H1 (cell line): Measurements from ENCODE around the gene L3MBTL4. TPM values are rescaled to one million over a fixed set of nuclear protein-coding genes. Genes with fewer than 3 reads are reported as not detected.

Experiments used
- ASH2L ChIP-seq: fragments of 200-600, 300-600 bp; sonication (generic); IDR thresholded peaks from one replicate; pipeline ENCODE4 v1.7.1; 2017; ENCODE audit warnings: low read length
- CBX8 ChIP-seq: fragments of 300-800, 300-1000 bp; sonication (generic); IDR thresholded peaks from 2 replicates; pipeline ENCODE4 v1.7.1; 2016; ENCODE audit warnings: low read depth, low read length, borderline replicate concordance
- NRF1 ChIP-seq: IDR thresholded peaks from 2 replicates; pipeline ENCODE4 v1.6.1; 2011; ENCODE audit warnings: mild to moderate bottlenecking, low read depth, low read length, improper control_type of control experiment
- RBBP5 ChIP-seq: IDR thresholded peaks from 2 replicates; pipeline ENCODE4 v1.7.1; 2012; ENCODE audit warnings: low read depth, mild to moderate bottlenecking, inconsistent platforms, low read length, moderate library complexity, borderline replicate concordance
- RFX5 ChIP-seq: IDR thresholded peaks from 2 replicates; pipeline ENCODE4 v1.6.1; 2011; ENCODE audit warnings: low read depth, low read length, improper control_type of control experiment, borderline replicate concordance
- TBP ChIP-seq: IDR thresholded peaks from 2 replicates; pipeline ENCODE4 v1.6.1; 2011; ENCODE audit warnings: low read depth, low read length, improper control_type of control experiment
- polyA plus RNA-seq, 7 experiments: library from polyadenylated mRNA; depleted of rRNA in 3 of 7; stranded (reverse) in 5 of 7; unstranded in 2 of 7; fragments of >200 nt in 5 of 7; fragments of 200-250 nt in 2 of 7; gene quantifications; 1 replicate in 5 of 7; 2 replicates in 1 of 7; 4 replicates in 1 of 7; pipeline versions ENCODE4 v1.2.1 to v1.2.3, GENCODE V29; 2011 to 2013; ENCODE audit warnings: missing spikeins in 2 of 7, mixed read lengths in 2 of 7
- total RNA-seq: library from RNA; stranded (reverse); fragmentation: NEBNext Ultra II Directional; extraction: Animal tissue kit (Norgen Biotek cat#: 25700); gene quantifications from 2 replicates; pipeline ENCODE4 v1.2.1, GENCODE V29; 2021

Gene L3MBTL4
- total and polyA plus RNA-seq, 2 of the 8 experiments (the other 6 are each of a cell fraction or from before 2014, with no cell fraction given), result 1.0 to 2.1 TPM

DNA sequence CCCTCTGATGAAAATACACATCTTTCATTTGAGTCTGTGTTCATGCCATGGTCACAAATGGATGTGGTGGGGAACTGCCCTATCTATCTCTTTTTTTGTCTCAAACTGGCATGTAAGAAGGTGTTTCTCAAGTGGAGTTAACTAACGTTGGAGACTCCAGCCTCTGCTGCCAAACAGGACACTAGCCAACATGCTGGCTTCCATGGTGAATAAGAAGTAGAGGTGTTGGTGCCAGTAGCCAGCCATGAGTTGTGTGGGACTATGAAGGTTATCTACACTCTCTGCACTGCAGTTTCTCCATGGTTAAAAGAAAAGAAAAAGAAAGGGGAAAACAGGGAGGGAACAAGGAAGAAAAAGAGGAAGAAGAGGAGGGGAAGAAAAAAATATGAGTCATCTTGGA, 370.4 kb downstream of the L3MBTL4 start (continued):
- no peak for TF ChIP-seq ASH2L
- no peak for TF ChIP-seq NRF1
- TF ChIP-seq CBX8, result no peak
- no peak for TF ChIP-seq TBP
- no peak for TF ChIP-seq RBBP5
- no peak for TF ChIP-seq RFX5
